ENCODE measurements around the gene MZB1.
A peak's percentile ranks its signal among the peaks of the same experiment; 100 is the strongest.

The MZB1 gene

DNA sequence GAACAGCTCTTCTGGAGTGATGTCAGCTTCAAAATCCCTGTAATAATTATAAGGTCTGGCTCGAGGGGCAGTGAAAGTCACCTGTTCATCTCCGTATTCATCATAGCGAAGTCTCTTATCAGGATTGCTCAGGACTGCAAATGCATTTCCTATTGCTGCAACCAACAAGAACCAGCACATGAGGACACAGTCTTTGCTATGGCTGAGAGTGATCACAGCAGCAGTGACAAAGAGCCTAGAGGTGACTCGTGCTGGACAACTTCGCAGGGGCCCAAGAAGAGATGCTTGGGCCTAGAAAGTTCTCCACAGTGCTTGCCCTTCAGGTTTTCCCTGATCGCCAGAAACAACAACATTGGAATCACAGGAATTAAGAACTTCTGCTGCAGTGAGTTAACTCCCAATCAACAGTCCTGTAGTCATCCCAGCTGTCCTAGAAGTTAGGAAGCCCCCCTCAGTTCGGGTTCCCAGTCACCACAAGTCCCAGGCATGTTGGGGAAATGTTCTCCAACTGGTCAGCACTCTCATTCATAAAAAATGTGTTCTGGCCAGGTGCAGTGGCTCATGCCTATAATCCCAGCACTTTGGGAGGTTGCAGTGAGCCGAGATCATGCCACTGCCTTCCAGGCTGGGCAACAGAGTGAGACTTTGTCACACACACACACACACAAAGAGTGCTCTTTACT lies 36.6 kb upstream of the MZB1 start:
- no peak for DNase-seq (ENCODE audit: low read depth, low spot score)
- TF ChIP-seq YY1 (IDR thresholded peaks at IDR 0.05; ENCODE audit: insufficient read depth, insufficient read length) (no peak), SUZ12 (IDR thresholded peaks at IDR 0.05; ENCODE audit: extremely low read depth, insufficient read depth, insufficient read length) (no peak), ZNF274 (IDR thresholded peaks at IDR 0.05; ENCODE audit: low read depth, low read length) (no peak)
- Histone ChIP-seq H3K9me3 (ENCODE audit: insufficient read depth, low read length) (no peaks in the 10 kb centered on the region), H3K9ac (ENCODE audit: insufficient read length, low read depth) (no peak overlapping the region), H3K4me1 (ENCODE audit: insufficient read depth, insufficient read length) (no peaks in the 10 kb centered on the region), H3K36me3 (ENCODE audit: insufficient read depth, insufficient read length, low read length) (peaks cover 39% of the 10 kb centered on the region), H3K4me3 (ENCODE audit: insufficient read length, low read depth) (no peak overlapping the region), H3K27me3 (ENCODE audit: insufficient read depth, insufficient read length) (no peaks in the 10 kb centered on the region)

DNA sequence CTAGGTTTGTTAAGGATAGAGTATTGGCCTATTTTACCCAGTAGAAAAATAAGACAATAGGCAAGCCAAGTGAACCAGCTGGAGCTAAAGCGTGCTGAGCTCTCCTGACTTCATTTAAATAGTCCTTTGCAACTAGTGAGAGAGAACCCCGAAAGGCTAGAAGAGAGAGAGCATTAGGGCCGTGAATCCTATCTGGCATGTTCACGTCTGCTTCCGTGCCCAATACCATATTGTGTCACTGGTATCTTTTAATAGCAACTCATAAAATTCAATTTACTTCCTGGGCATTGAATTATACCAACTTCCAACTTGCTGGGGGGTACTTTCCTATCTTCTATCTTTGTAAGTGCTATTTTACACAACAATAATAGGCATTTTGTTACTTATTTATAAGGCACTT lies 35.8 kb upstream of the MZB1 start:
- Histone ChIP-seq H3K9ac (ENCODE audit: insufficient read length, low read depth) (no peak overlapping the region), H3K36me3 (ENCODE audit: insufficient read depth, insufficient read length, low read length) (peaks cover 42% of the 10 kb centered on the region), H3K4me3 (ENCODE audit: insufficient read length, low read depth) (no peak overlapping the region), H3K9me3 (ENCODE audit: insufficient read depth, low read length) (no peaks in the 10 kb centered on the region), H3K4me1 (ENCODE audit: insufficient read depth, insufficient read length) (no peaks in the 10 kb centered on the region), H3K27me3 (ENCODE audit: insufficient read depth, insufficient read length) (no peaks in the 10 kb centered on the region)
- no peak for DNase-seq (ENCODE audit: low read depth, low spot score)
- TF ChIP-seq YY1 (IDR thresholded peaks at IDR 0.05; ENCODE audit: insufficient read depth, insufficient read length) (no peak), ZNF274 (IDR thresholded peaks at IDR 0.05; ENCODE audit: low read depth, low read length) (no peak)

DNA sequence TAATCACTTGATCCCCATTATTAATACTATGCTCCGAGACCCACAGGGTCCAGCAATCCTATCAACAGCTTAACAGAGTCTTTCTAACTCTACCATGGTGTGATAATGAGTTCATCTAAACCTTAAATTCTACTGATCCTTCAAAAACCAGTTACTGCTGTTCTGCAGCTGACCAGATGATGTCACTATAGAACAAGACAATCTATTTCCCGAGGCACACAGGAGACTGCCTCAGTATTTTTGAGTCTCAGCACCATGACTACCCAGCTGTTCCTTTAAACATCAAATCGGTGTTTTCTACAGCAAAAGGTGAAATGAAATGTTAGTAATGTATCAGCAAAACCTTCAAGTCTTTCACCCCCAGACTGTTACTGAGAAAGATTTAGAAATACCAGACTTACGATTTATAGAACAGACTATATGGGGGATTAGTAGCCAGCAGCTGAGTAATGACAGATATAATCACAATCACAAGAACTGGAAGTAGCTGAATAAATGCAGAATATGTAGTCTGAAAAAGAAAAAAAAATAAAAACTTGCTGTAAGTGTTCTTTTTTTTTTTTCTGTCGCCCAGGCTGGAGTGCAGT lies 32.7 kb upstream of the MZB1 start:
- peak; percentile 40 for DNase-seq (ENCODE audit: low read depth, low spot score)
- H3K36me3 ChIP-seq (ENCODE audit: insufficient read depth, insufficient read length, low read length): peaks cover 47% of the 10 kb centered on the region
- H3K4me1 ChIP-seq (ENCODE audit: insufficient read depth, insufficient read length): no peaks in the 10 kb centered on the region
- no peak overlapping the region for H3K9ac ChIP-seq (ENCODE audit: insufficient read length, low read depth)
- H3K9me3 ChIP-seq (ENCODE audit: insufficient read depth, low read length): no peaks in the 10 kb centered on the region
- TF ChIP-seq SUZ12 (IDR thresholded peaks at IDR 0.05; ENCODE audit: extremely low read depth, insufficient read depth, insufficient read length): no peak
- TF ChIP-seq ZNF274 (IDR thresholded peaks at IDR 0.05; ENCODE audit: low read depth, low read length): no peak
- no peak for TF ChIP-seq YY1 (IDR thresholded peaks at IDR 0.05; ENCODE audit: insufficient read depth, insufficient read length)
- H3K27me3 ChIP-seq (ENCODE audit: insufficient read depth, insufficient read length): no peaks in the 10 kb centered on the region
- no peak overlapping the region for H3K4me3 ChIP-seq (ENCODE audit: insufficient read length, low read depth)

DNA sequence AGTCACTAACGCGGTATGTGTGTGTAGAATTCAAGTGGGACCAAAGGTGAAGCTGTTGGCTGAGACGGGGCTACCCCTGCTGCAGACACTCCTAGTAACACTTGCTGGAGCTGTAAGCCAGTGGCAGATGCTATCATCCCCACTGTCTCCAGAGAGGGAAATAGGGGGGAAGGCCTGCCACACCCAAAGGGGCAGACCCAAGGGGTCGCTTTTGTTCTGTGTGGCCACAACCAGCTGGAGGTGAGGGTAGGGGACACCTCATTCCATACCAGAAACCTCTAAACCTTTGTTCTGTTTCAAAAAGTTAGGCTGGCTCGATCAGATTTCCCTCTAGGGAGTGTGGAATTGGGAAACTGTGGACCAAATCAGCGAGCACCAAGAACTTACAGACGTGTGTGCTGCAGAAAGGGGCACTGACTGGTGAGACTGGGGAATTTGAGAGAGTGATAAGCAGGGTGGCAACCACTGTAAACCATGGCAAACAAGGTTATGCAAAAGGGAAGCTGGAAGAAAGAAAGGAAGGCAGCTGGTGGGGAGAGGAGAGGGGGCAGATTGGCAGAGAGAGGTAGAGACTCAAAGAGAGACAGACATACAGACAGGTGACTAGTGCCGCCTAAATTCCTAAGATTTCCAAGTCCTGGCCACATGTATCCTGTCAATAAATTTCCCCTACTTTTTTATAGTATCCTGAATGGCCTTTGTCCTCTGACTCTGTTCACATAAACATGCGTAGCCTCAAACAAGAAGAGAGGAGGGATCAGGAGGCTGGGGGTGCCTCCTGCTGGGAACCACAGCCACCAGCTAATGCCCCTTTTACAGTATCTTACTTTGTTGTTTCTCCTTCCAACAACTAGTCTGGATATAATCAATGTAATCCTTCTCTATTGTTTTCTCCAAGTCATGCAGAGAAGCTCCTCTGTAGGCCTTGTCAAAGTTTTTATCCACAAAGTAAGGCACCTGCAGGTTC lies 29.8 kb upstream of the MZB1 start:
- TF ChIP-seq YY1 (IDR thresholded peaks at IDR 0.05; ENCODE audit: insufficient read depth, insufficient read length): no peak
- no peak for TF ChIP-seq ZNF274 (IDR thresholded peaks at IDR 0.05; ENCODE audit: low read depth, low read length)
- TF ChIP-seq SUZ12 (IDR thresholded peaks at IDR 0.05; ENCODE audit: extremely low read depth, insufficient read depth, insufficient read length): no peak
- Histone ChIP-seq H3K9me3 (ENCODE audit: insufficient read depth, low read length) (no peaks in the 10 kb centered on the region), H3K4me3 (ENCODE audit: insufficient read length, low read depth) (no peak overlapping the region), H3K36me3 (ENCODE audit: insufficient read depth, insufficient read length, low read length) (peaks cover 44% of the 10 kb centered on the region), H3K27me3 (ENCODE audit: insufficient read depth, insufficient read length) (no peaks in the 10 kb centered on the region), H3K9ac (ENCODE audit: insufficient read length, low read depth) (no peak overlapping the region), H3K4me1 (ENCODE audit: insufficient read depth, insufficient read length) (no peaks in the 10 kb centered on the region)
- no peak for DNase-seq (ENCODE audit: low read depth, low spot score)

DNA sequence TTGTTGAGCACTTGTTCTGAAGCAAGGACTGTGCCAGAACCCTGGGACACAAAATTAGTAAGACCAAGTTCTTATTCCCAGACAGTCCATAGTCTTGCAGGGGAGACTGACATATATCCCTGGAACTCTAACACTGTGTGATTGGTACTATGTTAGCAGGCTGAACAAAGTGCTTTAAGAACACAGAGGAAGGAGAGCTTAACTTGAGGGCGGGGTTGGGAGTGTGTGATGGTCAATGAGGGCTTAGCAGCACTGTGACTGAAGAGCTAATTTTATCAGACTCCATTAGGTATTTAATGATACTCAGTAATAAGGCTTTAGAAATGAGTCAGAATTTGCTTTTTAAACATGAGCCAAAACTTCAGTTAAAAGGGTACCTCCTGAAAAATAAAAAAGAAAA lies 29.1 kb upstream of the MZB1 start:
- Histone ChIP-seq H3K9me3 (ENCODE audit: insufficient read depth, low read length) (no peaks in the 10 kb centered on the region), H3K4me3 (ENCODE audit: insufficient read length, low read depth) (no peak overlapping the region), H3K27me3 (ENCODE audit: insufficient read depth, insufficient read length) (no peaks in the 10 kb centered on the region), H3K9ac (ENCODE audit: insufficient read length, low read depth) (peak overlapping the region; percentile 3), H3K36me3 (ENCODE audit: insufficient read depth, insufficient read length, low read length) (peaks cover 38% of the 10 kb centered on the region), H3K4me1 (ENCODE audit: insufficient read depth, insufficient read length) (no peaks in the 10 kb centered on the region)
- DNase-seq (ENCODE audit: low read depth, low spot score): no peak
- TF ChIP-seq YY1 (IDR thresholded peaks at IDR 0.05; ENCODE audit: insufficient read depth, insufficient read length) (no peak), ZNF274 (IDR thresholded peaks at IDR 0.05; ENCODE audit: low read depth, low read length) (no peak), SUZ12 (IDR thresholded peaks at IDR 0.05; ENCODE audit: extremely low read depth, insufficient read depth, insufficient read length) (no peak)

- TF ChIP-seq SUZ12 (IDR thresholded peaks at IDR 0.05; ENCODE audit: extremely low read depth, insufficient read depth, insufficient read length) (no peak), ZNF274 (IDR thresholded peaks at IDR 0.05; ENCODE audit: low read depth, low read length) (no peak), YY1 (IDR thresholded peaks at IDR 0.05; ENCODE audit: insufficient read depth, insufficient read length) (no peak)
- no peak overlapping the region for H3K9ac ChIP-seq (ENCODE audit: insufficient read length, low read depth)
- DNase-seq (ENCODE audit: low read depth, low spot score): no peak
- no peaks in the 10 kb centered on the region for H3K9me3 ChIP-seq (ENCODE audit: insufficient read depth, low read length)
- H3K36me3 ChIP-seq (ENCODE audit: insufficient read depth, insufficient read length, low read length): peaks cover 41% of the 10 kb centered on the region
- H3K4me3 ChIP-seq (ENCODE audit: insufficient read length, low read depth): no peak overlapping the region
- no peaks in the 10 kb centered on the region for H3K4me1 ChIP-seq (ENCODE audit: insufficient read depth, insufficient read length)
- H3K27me3 ChIP-seq (ENCODE audit: insufficient read depth, insufficient read length): no peaks in the 10 kb centered on the region
These were observed 27.5 kb upstream of the MZB1 start for GRCh38 chr5:139417214-139417613.

DNA sequence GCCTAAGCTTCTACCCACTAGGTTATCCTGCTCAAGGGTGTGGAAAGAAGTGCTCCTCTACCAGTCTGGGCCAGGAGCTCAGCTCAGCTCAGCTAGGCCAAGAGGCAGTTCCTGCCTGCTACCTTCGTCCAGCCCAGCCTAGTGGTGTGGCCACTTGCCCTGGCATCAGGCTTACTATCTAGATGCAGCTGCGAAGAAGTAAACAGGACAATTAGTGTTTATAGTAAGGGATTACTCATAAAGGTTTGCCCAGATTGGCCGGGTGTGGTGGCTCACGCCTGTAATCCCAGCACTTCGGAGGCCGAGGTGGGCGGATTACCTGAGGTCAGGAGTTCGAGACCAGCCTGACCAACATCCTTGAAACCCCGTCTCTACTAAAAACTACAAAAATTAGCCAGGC lies 26.9 kb upstream of the MZB1 start:
- Histone ChIP-seq H3K36me3 (ENCODE audit: insufficient read depth, insufficient read length, low read length) (peaks cover 36% of the 10 kb centered on the region), H3K4me1 (ENCODE audit: insufficient read depth, insufficient read length) (no peaks in the 10 kb centered on the region), H3K4me3 (ENCODE audit: insufficient read length, low read depth) (no peak overlapping the region)

More for the DNA sequence above, 26.9 kb upstream of the MZB1 start:
- no peak for DNase-seq (ENCODE audit: low read depth, low spot score)
- no peaks in the 10 kb centered on the region for H3K9me3 ChIP-seq (ENCODE audit: insufficient read depth, low read length)
- H3K9ac ChIP-seq (ENCODE audit: insufficient read length, low read depth): no peak overlapping the region
- H3K27me3 ChIP-seq (ENCODE audit: insufficient read depth, insufficient read length): no peaks in the 10 kb centered on the region
- TF ChIP-seq YY1 (IDR thresholded peaks at IDR 0.05; ENCODE audit: insufficient read depth, insufficient read length) (no peak), SUZ12 (IDR thresholded peaks at IDR 0.05; ENCODE audit: extremely low read depth, insufficient read depth, insufficient read length) (no peak), ZNF274 (IDR thresholded peaks at IDR 0.05; ENCODE audit: low read depth, low read length) (no peak)

All from NT2/D1 (cell line).